Hematopoietic multipotent progenitor cell treated with erythropoietin and hydrocortisone succinate and interleukin-3 and kit ligand, for 8 days (in vitro differentiated cells): ENCODE data around the gene SEC14L1.
"Not testable (repeated sequence)": the region's sequence is repeated elsewhere in the genome, so short reads cannot be mapped to it uniquely, and the experiment has no call there.

Source experiments
- DNase-seq: peaks from one replicate; pipeline ENCODE4 v3.0.0-alpha.2; 2015

Gene SEC14L1

DNA sequence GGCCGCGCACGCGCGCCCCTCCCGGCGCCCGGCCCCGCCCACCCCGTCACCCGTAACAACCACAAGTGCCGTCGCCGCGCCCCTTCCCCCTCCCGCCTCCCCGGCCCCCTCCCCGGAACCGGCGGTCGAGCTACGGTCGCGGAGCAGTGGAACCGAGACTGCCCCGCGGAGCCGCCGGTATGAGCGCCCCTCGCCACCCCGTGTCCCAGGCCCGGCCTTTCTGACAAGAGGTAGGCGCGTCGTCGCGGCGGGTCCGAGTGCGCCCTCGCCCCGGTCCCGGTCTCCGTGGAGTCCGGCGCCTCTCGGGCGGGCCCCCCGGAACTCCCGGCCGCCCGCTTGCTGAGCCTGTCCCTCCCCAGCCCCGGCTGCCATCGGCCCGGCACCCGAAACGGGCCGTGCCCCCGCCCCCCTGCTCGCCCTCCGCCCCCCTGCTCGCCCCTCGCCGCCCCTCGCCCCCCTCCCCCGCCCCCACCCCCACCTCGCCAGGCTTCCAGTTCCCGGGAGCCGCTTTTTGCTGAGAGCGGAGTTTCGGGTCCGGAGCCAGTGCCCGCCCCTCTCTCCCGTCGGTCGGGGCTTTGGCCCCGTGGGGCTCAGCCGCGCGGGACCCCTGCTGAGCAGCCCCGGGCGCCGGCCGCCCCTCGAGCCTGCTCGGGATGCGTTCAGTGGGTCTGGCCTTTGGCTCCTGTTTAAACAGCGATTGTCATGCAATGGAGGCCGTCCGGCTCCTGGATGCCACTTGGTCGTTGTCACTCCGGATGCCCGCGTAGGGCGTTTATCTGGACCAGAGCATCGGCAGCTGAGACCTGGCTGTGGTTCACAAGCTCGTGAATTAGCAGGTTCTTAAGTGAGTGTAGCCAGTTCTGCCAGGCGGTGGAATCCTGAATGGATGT lies at the start of gene SEC14L1:
TSS of gene SEC14L1 (plus strand) at position 92 of the 890 bp plus-strand sequence. CDS start 2,628 bp downstream, outside the sequence.
- peak; percentile 87 for DNase-seq

DNA sequence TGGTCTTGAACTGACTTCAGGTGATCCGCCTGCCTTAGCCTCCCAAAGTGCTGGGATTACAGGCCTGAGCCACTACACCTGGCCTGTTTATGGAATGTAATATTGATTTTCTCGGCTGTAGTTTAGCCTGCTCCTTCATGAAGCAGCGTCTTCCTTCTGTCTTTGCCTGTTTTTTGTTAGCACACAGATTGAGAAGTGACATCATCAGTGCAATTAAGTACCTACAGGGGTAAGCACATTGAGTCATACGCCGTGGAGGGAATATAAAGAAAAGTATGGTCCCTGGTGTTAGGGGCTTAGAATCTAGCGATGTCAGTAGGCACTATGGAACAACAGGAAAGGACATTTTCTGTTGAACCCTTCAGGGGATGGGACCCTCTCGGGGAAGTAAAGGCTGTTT lies 48.7 kb upstream of the SEC14L1 start:
- DNase-seq = no peak

- DNase-seq = no peak
These were observed 45.3 kb upstream of the SEC14L1 start for GRCh38 chr17:77095461-77095860.

- peak; percentile 69 for DNase-seq
These were observed 44.1 kb upstream of the SEC14L1 start for GRCh38 chr17:77096570-77097214.

GRCh38 chr17:77097631-77098180 lies 43.1 kb upstream of the SEC14L1 start:
- no peak for DNase-seq

DNA sequence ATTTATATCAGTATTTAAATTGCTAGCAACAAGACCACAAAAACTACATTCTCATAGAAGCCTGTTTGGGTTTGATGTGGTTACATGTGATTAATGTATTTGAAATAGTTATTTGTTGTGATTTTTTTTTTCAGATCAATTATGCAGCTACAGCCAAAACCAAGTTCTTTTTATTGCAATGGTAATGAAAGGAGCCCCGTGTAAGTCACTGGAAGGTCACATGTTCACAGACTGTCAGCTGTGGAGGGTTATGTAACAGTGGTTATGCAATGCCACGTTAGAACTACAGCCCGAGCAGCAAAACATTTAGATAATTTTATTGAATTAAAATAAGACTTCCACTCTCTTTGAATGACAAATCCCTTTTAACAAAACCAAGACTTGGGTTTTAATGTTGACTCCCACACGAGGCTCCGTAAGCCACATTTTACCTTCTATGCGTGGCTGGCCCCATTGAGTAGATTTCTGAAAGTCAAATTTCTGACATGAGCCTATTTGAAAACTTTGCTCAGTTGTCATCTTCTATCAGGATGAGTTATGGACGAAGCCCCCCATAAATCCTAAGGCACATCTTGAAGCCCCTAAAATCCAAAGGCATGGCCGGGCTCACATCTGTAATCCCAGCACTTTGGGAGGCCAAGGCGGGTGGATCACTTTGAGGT lies 41.8 kb upstream of the SEC14L1 start:
- DNase-seq = no peak

DNA sequence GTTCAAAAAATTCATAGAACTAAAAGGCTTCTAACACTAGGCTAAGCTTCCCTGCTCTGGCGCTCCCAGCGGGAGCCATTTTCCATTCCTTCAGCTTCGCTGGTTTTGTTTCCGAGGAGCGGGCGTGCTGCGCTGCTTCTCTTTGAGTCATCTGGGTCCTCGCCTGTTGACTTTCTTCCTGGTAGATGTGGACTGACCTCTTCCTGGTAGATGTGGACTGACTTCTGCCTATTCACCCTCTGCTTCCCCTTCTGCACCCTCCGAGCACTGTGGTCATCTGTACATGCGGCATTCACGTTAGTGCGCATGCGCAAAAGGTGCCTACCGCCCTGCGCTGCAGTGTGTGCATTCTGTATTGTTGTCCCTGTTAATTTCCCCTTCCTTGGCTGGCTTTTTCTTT lies 40.8 kb upstream of the SEC14L1 start:
- DNase-seq = no peak

DNA sequence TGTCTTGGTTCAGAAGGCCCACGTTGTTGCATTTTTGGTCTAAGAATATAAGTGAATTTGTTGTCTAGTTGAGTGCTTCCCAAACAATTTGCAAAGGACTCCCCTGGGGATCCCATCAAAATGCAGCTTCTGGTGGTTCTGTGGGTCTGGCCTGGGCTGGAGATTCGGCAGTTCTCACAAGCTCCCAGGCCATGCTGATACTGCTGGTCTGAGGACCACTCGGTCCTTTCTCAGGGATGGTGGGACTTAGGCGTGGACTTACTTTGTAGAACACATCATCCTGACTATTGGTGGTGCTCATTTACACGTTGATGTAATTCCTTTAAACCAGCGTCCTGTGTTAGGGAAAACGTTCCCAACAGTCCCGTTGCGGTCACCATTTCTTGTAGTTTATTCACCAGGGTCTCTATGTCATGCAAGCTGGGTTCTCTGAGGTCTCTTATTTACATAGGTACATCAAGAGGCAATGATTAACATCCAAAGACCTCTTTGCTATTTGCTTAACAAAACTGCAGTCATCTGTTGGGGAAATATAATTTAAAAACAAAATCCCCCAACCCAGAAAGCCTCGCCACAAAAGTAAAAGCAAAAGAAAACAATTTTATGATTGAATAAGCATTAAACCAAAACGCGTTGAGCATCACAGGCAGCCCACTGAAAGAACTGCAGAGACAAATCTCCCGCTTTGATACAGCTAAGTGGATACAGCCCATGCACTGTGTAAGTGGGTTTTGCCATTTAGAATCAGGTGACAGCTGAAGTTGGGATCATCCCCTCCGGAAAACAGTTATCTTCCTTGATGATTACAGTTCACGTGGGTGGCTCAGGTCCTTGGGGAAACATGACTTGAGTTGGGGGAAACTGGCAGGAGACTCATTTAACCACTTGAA lies 39.0 kb upstream of the SEC14L1 start:
- DNase-seq = no peak

GRCh38 chr17:77102411-77103134 lies 38.2 kb upstream of the SEC14L1 start:
- not testable (repeated sequence) for DNase-seq

DNA sequence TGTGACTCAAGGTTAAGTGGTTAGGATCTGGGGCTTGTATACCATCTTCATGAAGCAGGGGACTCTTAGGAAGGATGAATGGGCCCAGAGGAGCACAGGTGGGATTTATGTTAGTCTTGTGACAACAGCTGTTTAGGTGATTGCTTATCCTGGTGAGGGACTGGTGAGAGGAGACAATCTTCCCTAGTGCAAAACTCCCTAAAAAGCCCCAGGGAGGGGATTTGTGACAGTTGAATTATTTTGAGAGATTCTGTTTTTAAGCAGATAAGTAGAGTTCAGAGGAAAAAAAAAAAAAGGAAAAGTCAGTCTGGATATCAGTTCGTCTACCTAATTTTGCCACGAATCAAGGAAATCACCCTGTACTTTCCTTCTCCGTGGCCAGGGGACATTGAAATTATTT lies 35.1 kb upstream of the SEC14L1 start:
- DNase-seq = no peak

- DNase-seq = no peak
These were observed 33.9 kb upstream of the SEC14L1 start for GRCh38 chr17:77106874-77107358.

DNA sequence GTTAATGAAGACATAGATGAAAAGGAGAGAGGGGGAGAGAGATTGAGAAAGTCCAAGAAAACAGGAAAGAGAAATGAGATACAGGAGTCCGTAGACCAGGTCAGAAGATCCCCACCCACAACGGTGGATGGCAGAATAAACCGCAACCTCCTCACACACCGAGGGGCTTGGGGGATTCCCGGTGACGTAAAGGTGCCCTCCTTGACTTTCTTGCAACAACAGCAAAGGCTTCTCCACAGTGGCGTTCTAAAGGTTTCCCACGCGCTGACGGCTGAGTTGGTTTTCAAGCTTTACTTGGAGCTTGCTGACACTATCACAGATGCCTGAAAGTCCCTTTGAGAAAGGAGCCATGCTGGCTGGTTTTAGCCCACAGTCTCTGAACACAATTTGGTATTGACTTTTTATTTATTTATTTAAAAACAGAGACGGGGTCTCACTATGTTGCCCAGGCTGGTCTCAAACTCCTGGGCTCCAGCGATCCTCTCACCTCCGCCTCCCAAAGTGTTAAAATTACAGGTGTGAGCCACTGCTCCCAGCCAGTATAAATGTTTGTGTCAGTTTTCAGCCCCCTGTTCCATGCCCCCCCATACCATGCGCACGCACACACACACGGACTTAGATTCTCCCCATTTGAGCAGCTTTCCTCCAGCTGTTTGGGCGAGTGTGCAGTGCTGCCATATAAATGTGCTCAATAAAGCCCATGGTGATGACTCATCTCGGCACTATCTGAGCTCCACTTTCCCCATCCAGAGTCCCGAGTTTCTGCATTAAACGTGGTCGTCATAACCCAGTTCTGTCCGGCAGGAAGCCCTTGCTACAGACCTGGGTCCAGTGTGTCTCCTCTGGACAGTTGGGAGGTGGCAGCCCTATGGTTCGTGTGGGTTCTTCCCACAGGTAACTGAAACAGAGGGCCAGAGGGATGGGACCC lies 33.0 kb upstream of the SEC14L1 start:
- no peak for DNase-seq

- no peak for DNase-seq
These were observed 31.5 kb upstream of the SEC14L1 start for GRCh38 chr17:77109159-77109759.

GRCh38 chr17:77109764-77110359 lies 30.9 kb upstream of the SEC14L1 start:
- DNase-seq = no peak

DNA sequence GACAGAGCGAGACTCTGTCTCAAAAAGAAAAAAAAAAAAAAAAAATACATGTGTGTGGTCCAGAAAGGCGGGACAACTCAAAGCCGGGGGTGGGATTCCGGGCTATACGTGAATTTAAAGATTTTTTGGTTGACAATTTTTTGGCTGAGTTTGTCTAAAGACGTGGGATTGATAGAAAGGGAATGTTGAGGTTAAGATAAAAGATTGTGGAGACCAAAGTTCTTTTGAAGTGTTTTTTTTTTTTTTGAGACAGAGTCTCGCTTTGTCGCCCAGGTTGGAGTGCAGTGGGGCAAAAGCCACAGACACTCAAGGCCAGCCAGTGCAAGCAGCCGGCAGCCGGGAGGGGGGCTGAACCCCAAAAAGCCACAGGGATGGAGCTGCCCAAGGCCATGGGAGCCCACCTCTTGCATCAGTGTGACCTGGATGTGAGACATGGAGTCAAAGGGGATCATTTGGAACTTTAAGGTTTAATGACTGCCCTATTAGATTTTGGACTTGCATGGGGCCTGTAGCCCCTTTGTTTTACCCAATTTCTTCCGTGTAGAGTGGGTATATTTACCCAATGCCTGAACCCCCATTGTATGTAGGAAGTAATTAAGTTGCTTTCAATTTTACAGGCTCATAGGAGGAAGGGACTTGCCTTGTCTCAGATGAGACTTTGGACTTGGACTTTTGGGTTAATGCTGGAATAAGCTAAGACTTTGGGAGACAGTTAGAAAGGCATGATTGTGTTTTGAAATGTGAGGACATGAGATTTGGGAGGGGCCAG lies 29.4 kb upstream of the SEC14L1 start:
- DNase-seq = not testable (repeated sequence)

DNA sequence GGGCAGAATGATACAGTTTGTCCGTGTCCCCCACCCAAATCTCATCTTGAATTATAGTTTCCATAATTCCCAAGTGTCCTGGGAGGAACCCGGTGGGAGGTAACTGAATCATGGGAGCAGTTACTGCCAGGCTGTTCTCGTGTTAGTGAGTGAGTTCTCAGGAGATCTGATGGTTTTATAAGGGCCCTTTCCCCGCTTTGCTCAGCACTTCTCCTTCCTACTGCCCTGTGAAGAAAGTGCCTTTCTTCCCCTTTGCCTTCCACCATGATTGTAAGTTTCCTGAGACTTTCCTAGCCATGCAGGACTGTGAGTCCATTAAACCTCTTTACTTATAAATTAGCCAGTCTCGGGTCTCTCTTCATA lies 28.9 kb upstream of the SEC14L1 start:
- no peak for DNase-seq

DNA sequence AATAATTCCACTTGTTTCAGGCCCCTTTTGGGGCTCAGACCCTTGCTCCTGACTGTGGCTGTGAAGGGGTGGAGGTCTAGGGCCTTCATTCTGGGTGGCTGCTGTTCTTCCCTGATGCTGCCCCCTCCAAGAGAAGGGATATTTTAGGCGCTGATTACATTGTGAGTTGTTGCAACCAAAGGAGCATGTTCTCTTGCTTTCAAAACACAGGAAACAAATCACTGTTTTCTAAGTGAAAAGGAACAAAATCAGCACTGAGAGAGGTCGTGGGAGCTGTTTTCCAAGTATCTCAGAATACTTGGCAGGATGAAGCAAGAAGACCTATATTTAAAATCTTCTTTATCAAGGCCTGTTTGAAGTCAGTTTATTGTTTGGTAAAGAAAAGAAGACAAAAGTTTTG lies 25.3 kb upstream of the SEC14L1 start:
- DNase-seq = no peak

- no peak for DNase-seq
These were observed 24.8 kb upstream of the SEC14L1 start for GRCh38 chr17:77115947-77116346.

- DNase-seq = no peak
These were observed 24.4 kb upstream of the SEC14L1 start for GRCh38 chr17:77116371-77116860.
